Immature natural killer cell (primary cell): ENCODE measurements around the gene GPR143. TPM values are rescaled to one million over a fixed set of nuclear protein-coding genes. Genes with fewer than 3 reads are reported as not detected.

Experiments used
- DNase-seq, 3 donors: peaks; one replicate each; pipeline ENCODE4 v3.0.0; 2022; ENCODE audit warnings: mixed read lengths in 1 of 3
- H3K27ac Mint-ChIP-seq, 6 donors: one replicate each; pipeline ENCODE4 v1.8.0; 2020; ENCODE audit warnings: mixed read lengths in 6 of 6, mild to moderate bottlenecking in 5 of 6, inconsistent platforms in 4 of 6, moderate library complexity in 3 of 6
- H3K27me3 Mint-ChIP-seq, 3 donors: one replicate each; pipeline ENCODE4 v1.8.0; 2020 to 2021; ENCODE audit warnings: low read depth in 3 of 3, mild to moderate bottlenecking in 3 of 3, mixed read lengths in 3 of 3, moderate library complexity in 3 of 3, inconsistent platforms in 1 of 3
- H3K36me3 Mint-ChIP-seq, 3 donors: one replicate each; pipeline ENCODE4 v1.8.0; 2020; ENCODE audit warnings: mixed read lengths in 3 of 3, inconsistent platforms in 2 of 3, mild to moderate bottlenecking in 2 of 3
- H3K4me1 Mint-ChIP-seq, 2 donors: one replicate each; pipeline ENCODE4 v1.8.0; 2020; ENCODE audit warnings: inconsistent platforms in 2 of 2, mild to moderate bottlenecking in 2 of 2, mixed read lengths in 2 of 2, moderate library complexity in 1 of 2
- H3K4me3 Mint-ChIP-seq, 5 donors: one replicate each; pipeline ENCODE4 v1.8.0; 2020; ENCODE audit warnings: mild to moderate bottlenecking in 5 of 5, mixed read lengths in 5 of 5, inconsistent platforms in 3 of 5, moderate library complexity in 3 of 5
- H3K9me3 Mint-ChIP-seq, 6 donors: one replicate each; pipeline ENCODE4 v1.8.0; 2020; ENCODE audit warnings: mild to moderate bottlenecking in 6 of 6, mixed read lengths in 6 of 6, inconsistent platforms in 4 of 6, moderate library complexity in 3 of 6
- polyA plus RNA-seq, 3 donors: library from polyadenylated mRNA; unstranded; fragments of 300-500 nt; fragmentation: Illumina TruSeq; gene quantifications; one replicate each; pipeline ENCODE4 v1.2.3, GENCODE V29; 2021

The GPR143 gene
- polyA plus RNA-seq, 3 donors from 2014 or later: 0.18 TPM; not detected in 2

GRCh38 chrX:9710332-9710731 is 55.3 kb downstream of the GPR143 start:
- no peak for DNase-seq
- no peak overlapping the region for H3K27ac Mint-ChIP-seq
- H3K9me3 Mint-ChIP-seq: no peaks in the 10 kb centered on the region
- H3K4me3 Mint-ChIP-seq: no peak overlapping the region
- peaks cover 2 to 6% (median 3%) of the 10 kb centered on the region in 3 donors for H3K27me3 Mint-ChIP-seq
- peaks cover 4 to 10% (median 5%) of the 10 kb centered on the region in 3 donors for H3K36me3 Mint-ChIP-seq
- peaks cover 6 to 8% of the 10 kb centered on the region in 2 donors for H3K4me1 Mint-ChIP-seq

GRCh38 chrX:9708923-9709553 is 56.6 kb downstream of the GPR143 start:
- H3K4me3 Mint-ChIP-seq: peak overlapping the region in 1 of 5 donors; percentile 4
- peaks cover 6 to 8% of the 10 kb centered on the region in 2 donors for H3K4me1 Mint-ChIP-seq
- H3K27ac Mint-ChIP-seq: peak overlapping the region in 2 of 6 donors; percentile 25 to 64
- H3K27me3 Mint-ChIP-seq: peaks cover 2 to 6% (median 3%) of the 10 kb centered on the region in 3 donors
- peaks cover 5 to 14% (median 7%) of the 10 kb centered on the region in 3 donors for H3K36me3 Mint-ChIP-seq
- H3K9me3 Mint-ChIP-seq: no peaks in the 10 kb centered on the region
- DNase-seq: peak; percentile 66 to 79 (median 74)

GRCh38 chrX:9708086-9708485 is 57.6 kb downstream of the GPR143 start:
- Mint-ChIP-seq H3K36me3 (peaks cover 6 to 13% (median 6%) of the 10 kb centered on the region in 3 donors), H3K9me3 (no peaks in the 10 kb centered on the region), H3K4me3 (no peak overlapping the region), H3K27ac (peak overlapping the region in 1 of 6 donors; percentile 41), H3K27me3 (peaks cover 2 to 6% (median 3%) of the 10 kb centered on the region in 3 donors), H3K4me1 (peaks cover 6 to 8% of the 10 kb centered on the region in 2 donors)
- no peak for DNase-seq

GRCh38 chrX:9707306-9708033 is 58.2 kb downstream of the GPR143 start:
- peaks cover 0 to 6% (median 3%) of the 10 kb centered on the region in 3 donors for H3K27me3 Mint-ChIP-seq
- no peak overlapping the region for H3K27ac Mint-ChIP-seq
- H3K9me3 Mint-ChIP-seq: no peaks in the 10 kb centered on the region
- H3K4me1 Mint-ChIP-seq: peaks cover 6 to 8% of the 10 kb centered on the region in 2 donors
- no peak for DNase-seq
- peaks cover 6 to 11% (median 11%) of the 10 kb centered on the region in 3 donors for H3K36me3 Mint-ChIP-seq
- H3K4me3 Mint-ChIP-seq: no peak overlapping the region

GRCh38 chrX:9706421-9706820 is 59.2 kb downstream of the GPR143 start:
- peaks cover 3 to 4% (median 3%) of the 10 kb centered on the region in 3 donors for H3K27me3 Mint-ChIP-seq
- DNase-seq: no peak
- H3K36me3 Mint-ChIP-seq: peaks cover 6 to 17% (median 11%) of the 10 kb centered on the region in 3 donors
- peak overlapping the region in 1 of 6 donors; percentile 20 for H3K27ac Mint-ChIP-seq
- no peaks in the 10 kb centered on the region for H3K9me3 Mint-ChIP-seq
- no peak overlapping the region for H3K4me3 Mint-ChIP-seq
- H3K4me1 Mint-ChIP-seq: peaks cover 6 to 8% of the 10 kb centered on the region in 2 donors

- DNase-seq: no peak
- H3K36me3 Mint-ChIP-seq: peaks cover 6 to 17% (median 10%) of the 10 kb centered on the region in 3 donors
Observed at GRCh38 chrX:9704876-9705465, 60.7 kb downstream of the GPR143 start.

GRCh38 chrX:9703406-9703805 is 62.2 kb downstream of the GPR143 start:
- no peaks in the 10 kb centered on the region for H3K4me1 Mint-ChIP-seq
- peaks cover 6 to 17% (median 16%) of the 10 kb centered on the region in 3 donors for H3K36me3 Mint-ChIP-seq
- H3K9me3 Mint-ChIP-seq: no peaks in the 10 kb centered on the region
- H3K27me3 Mint-ChIP-seq: peaks cover 3% of the 10 kb centered on the region in 3 donors
- no peak overlapping the region for H3K27ac Mint-ChIP-seq
- no peak overlapping the region for H3K4me3 Mint-ChIP-seq
- DNase-seq: no peak

More at GRCh38 chrX:9704876-9705465, 60.7 kb downstream of the GPR143 start:
- Mint-ChIP-seq H3K9me3 (no peaks in the 10 kb centered on the region), H3K27ac (peak overlapping the region in 1 of 6 donors; percentile 35), H3K4me3 (no peak overlapping the region), H3K4me1 (peaks cover 6 to 8% of the 10 kb centered on the region in 2 donors), H3K27me3 (peaks cover 3% of the 10 kb centered on the region in 3 donors)

GRCh38 chrX:9701790-9702189 is 63.9 kb downstream of the GPR143 start:
- no peaks in the 10 kb centered on the region for H3K9me3 Mint-ChIP-seq

GRCh38 chrX:9700555-9700954 is 65.1 kb downstream of the GPR143 start:
- DNase-seq: no peak
- peaks cover 9 to 25% (median 17%) of the 10 kb centered on the region in 3 donors for H3K36me3 Mint-ChIP-seq
- no peak overlapping the region for H3K4me3 Mint-ChIP-seq
- no peaks in the 10 kb centered on the region for H3K4me1 Mint-ChIP-seq
- H3K27me3 Mint-ChIP-seq: peaks cover 0 to 3% (median 0%) of the 10 kb centered on the region in 3 donors
- no peak overlapping the region for H3K27ac Mint-ChIP-seq
- no peaks in the 10 kb centered on the region for H3K9me3 Mint-ChIP-seq

More at GRCh38 chrX:9701790-9702189, 63.9 kb downstream of the GPR143 start:
- no peak overlapping the region for H3K4me3 Mint-ChIP-seq
- peaks cover 3% of the 10 kb centered on the region in 3 donors for H3K27me3 Mint-ChIP-seq
- no peak for DNase-seq
- no peak overlapping the region for H3K27ac Mint-ChIP-seq
- no peaks in the 10 kb centered on the region for H3K4me1 Mint-ChIP-seq
- H3K36me3 Mint-ChIP-seq: peaks cover 8 to 18% (median 17%) of the 10 kb centered on the region in 3 donors

GRCh38 chrX:9698576-9698975 is 67.1 kb downstream of the GPR143 start:
- H3K36me3 Mint-ChIP-seq: peaks cover 3 to 21% (median 17%) of the 10 kb centered on the region in 3 donors
- no peak overlapping the region for H3K27ac Mint-ChIP-seq
- DNase-seq: no peak
- H3K4me3 Mint-ChIP-seq: no peak overlapping the region
- H3K9me3 Mint-ChIP-seq: no peaks in the 10 kb centered on the region
- peaks cover 0 to 3% (median 0%) of the 10 kb centered on the region in 3 donors for H3K27me3 Mint-ChIP-seq
- H3K4me1 Mint-ChIP-seq: no peaks in the 10 kb centered on the region

GRCh38 chrX:9693307-9694001 is 72.2 kb downstream of the GPR143 start:
- Mint-ChIP-seq H3K36me3 (peaks cover 3 to 26% (median 6%) of the 10 kb centered on the region in 3 donors), H3K4me3 (no peak overlapping the region), H3K27me3 (peaks cover 0 to 4% (median 0%) of the 10 kb centered on the region in 3 donors), H3K27ac (no peak overlapping the region), H3K4me1 (no peaks in the 10 kb centered on the region), H3K9me3 (no peaks in the 10 kb centered on the region)
- DNase-seq: no peak

- Mint-ChIP-seq H3K4me3 (no peak overlapping the region), H3K9me3 (no peaks in the 10 kb centered on the region), H3K4me1 (no peaks in the 10 kb centered on the region), H3K27ac (no peak overlapping the region), H3K36me3 (peaks cover 2 to 28% (median 6%) of the 10 kb centered on the region in 3 donors), H3K27me3 (peaks cover 0 to 4% (median 2%) of the 10 kb centered on the region in 3 donors)
- no peak for DNase-seq
Observed at GRCh38 chrX:9690046-9690445, 75.6 kb downstream of the GPR143 start.

- H3K27me3 Mint-ChIP-seq: peaks cover 0 to 4% (median 2%) of the 10 kb centered on the region in 3 donors
- no peaks in the 10 kb centered on the region for H3K9me3 Mint-ChIP-seq
- DNase-seq: no peak
- no peaks in the 10 kb centered on the region for H3K4me1 Mint-ChIP-seq
- H3K36me3 Mint-ChIP-seq: peaks cover 0 to 29% (median 6%) of the 10 kb centered on the region in 3 donors
- no peak overlapping the region for H3K27ac Mint-ChIP-seq
- H3K4me3 Mint-ChIP-seq: no peak overlapping the region
Observed at GRCh38 chrX:9688833-9689232, 76.8 kb downstream of the GPR143 start.
